GM12891 (cell line): ENCODE measurements around the gene ZKSCAN1.
"Not testable (repeated sequence)": the region's sequence is repeated elsewhere in the genome, so short reads cannot be mapped to it uniquely, and the experiment has no call there.

Experiments
- PAX5 ChIP-seq: IDR thresholded peaks from 2 replicates; pipeline ENCODE4 v1.6.1; 2011; ENCODE audit warnings: low read length, moderate library complexity, mild to moderate bottlenecking; ENCODE audit not compliant: insufficient read depth, severe bottlenecking
- POLR2A ChIP-seq: IDR thresholded peaks from 2 replicates; pipeline ENCODE4 v1.6.1; 2011; ENCODE audit warnings: low read depth, low read length, control low read depth
- POLR2AphosphoS5 ChIP-seq: IDR thresholded peaks from 2 replicates; pipeline ENCODE4 v1.6.1; 2011; ENCODE audit warnings: low read depth, low read length, control low read depth
- POU2F2 ChIP-seq: IDR thresholded peaks from 2 replicates; pipeline ENCODE4 v1.6.1; 2011; ENCODE audit warnings: low read depth, mild to moderate bottlenecking, control low read depth, low read length, moderate library complexity
- SPI1 ChIP-seq: IDR thresholded peaks from 2 replicates; pipeline ENCODE4 v1.6.1; 2011; ENCODE audit warnings: low read depth, low read length, control low read depth
- TAF1 ChIP-seq: IDR thresholded peaks from 2 replicates; pipeline ENCODE4 v1.6.1; 2011; ENCODE audit warnings: low read depth, low read length, control low read depth

GRCh38 chr7:100009952-100010351 is 5.4 kb upstream of the ZKSCAN1 start:
- TF ChIP-seq TAF1, POLR2AphosphoS5, POLR2A, SPI1, PAX5, POU2F2: not testable (repeated sequence)
